Measurements from ENCODE around the gene TSPAN2. TPM values are rescaled to one million over a fixed set of nuclear protein-coding genes. Genes with fewer than 3 reads are reported as not detected.

Gene TSPAN2
- total and polyA plus RNA-seq, 7 donors: 0.46 to 122 (median 61.5) TPM

DNA sequence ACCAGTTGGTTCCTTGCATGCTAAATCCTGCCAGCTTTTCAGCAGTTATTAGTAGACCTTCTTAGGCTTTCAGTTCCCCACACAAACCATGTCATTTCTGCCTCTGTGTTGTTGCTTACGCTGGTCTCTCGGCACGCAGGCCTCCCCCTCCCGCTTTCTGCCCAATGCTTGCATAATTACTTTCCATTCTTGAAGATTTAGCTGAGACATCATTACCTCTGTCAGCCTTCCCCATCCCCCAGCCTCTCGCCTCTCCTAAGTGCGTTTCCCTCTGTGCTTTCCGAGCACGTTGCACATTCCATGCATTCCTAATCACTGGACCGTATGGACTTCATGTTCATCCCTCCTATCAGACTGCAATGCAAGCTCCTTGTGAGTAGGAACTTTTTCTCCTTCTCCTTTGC is 32.9 kb downstream of the TSPAN2 start:
- 72 to 82% methylated on average over 9 of the region's 9 CpGs for WGBS, 2 donors
- no peak overlapping the region for H3K4me3 ChIP-seq
- TF ChIP-seq EP300 (IDR thresholded peaks at IDR 0.05) (no peak), POLR2AphosphoS5 (IDR thresholded peaks at IDR 0.05) (peak in 3 of 4 donors; percentile 7 to 39 (median 25))

DNA sequence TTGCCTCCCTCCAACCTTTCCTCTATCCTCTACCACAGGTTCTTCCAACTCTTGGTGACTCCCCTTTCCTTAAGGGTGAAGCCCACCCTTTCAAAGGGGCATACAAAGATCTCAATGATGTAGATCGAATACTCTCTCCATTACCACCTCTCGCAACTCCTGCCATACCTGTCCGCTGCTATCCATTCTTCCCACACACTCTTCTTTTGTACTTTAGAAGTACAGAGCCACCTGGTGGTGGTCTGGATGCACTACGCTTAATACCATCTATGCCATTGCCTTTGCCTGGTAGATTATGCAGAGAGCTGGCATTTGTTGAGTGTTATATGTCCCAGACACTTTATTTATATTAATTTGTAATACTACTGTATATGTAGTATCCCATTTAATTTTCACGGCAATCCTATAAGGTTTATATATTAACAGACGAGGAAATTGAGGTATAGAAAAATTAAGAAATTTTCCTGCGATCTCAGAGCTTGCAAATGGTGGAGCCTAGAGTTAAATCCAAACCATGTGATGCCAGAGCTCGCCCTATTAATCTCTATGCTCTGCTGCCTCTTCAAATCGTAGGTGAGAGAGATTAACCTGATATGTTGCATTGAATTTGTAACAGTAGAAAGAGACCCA is 36.7 kb downstream of the TSPAN2 start:
- H3K4me1 ChIP-seq: peaks cover 0 to 36% (median 21%) of the 10 kb centered on the region in 4 donors
- H3K27me3 ChIP-seq: no peaks in the 10 kb centered on the region
- no peak overlapping the region for H3K4me3 ChIP-seq
- peaks cover 0 to 57% (median 0%) of the 10 kb centered on the region in 4 donors for H3K36me3 ChIP-seq
- intact Hi-C loops (cut with DNase I): loop anchor here (2.0 to 10.0 kb wide), 3 partner anchors 60 to 298 kb away; partner anchors contain the start of gene CSDE1
- H3K27ac ChIP-seq: peak overlapping the region in 1 of 4 donors; percentile 43
- 35 to 56% methylated on average over 9 of the region's 9 CpGs for WGBS, 2 donors
- H3K9me3 ChIP-seq: no peaks in the 10 kb centered on the region
- no peak for DNase-seq
- TF ChIP-seq, protein P1, sequence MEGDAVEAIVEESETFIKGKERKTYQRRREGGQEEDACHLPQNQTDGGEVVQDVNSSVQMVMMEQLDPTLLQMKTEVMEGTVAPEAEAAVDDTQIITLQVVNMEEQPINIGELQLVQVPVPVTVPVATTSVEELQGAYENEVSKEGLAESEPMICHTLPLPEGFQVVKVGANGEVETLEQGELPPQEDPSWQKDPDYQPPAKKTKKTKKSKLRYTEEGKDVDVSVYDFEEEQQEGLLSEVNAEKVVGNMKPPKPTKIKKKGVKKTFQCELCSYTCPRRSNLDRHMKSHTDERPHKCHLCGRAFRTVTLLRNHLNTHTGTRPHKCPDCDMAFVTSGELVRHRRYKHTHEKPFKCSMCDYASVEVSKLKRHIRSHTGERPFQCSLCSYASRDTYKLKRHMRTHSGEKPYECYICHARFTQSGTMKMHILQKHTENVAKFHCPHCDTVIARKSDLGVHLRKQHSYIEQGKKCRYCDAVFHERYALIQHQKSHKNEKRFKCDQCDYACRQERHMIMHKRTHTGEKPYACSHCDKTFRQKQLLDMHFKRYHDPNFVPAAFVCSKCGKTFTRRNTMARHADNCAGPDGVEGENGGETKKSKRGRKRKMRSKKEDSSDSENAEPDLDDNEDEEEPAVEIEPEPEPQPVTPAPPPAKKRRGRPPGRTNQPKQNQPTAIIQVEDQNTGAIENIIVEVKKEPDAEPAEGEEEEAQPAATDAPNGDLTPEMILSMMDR (IDR thresholded peaks at IDR 0.05): peak; percentile 29 to 81 (median 72)
- no peak for TF ChIP-seq POLR2AphosphoS5 (IDR thresholded peaks at IDR 0.05)

More for the DNA sequence above, 32.9 kb downstream of the TSPAN2 start:
- Histone ChIP-seq H3K9me3 (no peaks in the 10 kb centered on the region), H3K27ac (peak overlapping the region; percentile 48 to 76 (median 70)), H3K36me3 (peaks cover 0 to 60% (median 2%) of the 10 kb centered on the region in 4 donors), H3K27me3 (no peaks in the 10 kb centered on the region), H3K4me1 (peaks cover 0 to 21% (median 11%) of the 10 kb centered on the region in 4 donors)
- DNase-seq: no peak
- intact Hi-C loops (cut with DNase I): loop anchor here (10.0 kb wide), 1 partner anchor 302 kb away; the partner anchor contains the start of gene CSDE1

DNA sequence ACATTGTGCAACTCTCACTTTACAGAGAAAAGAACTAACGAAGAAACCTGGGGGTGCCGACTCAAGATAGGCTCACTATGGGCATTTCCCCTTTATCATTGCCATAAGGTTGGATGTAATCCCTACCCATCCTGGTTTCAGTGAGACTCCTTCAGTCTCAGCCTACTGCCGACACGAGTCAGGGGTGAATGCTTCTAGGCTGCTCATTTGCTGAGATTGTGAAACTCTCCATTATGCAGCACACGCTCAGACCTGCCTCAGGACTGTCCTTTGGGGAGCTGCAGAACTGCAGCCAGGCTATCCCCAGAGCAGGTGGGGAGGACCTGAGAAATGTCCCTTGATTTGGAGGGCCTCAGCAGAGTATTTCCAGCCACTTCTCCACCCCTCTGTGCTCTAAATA is 37.5 kb downstream of the TSPAN2 start:
- TF ChIP-seq POLR2A (IDR thresholded peaks at IDR 0.05) (no peak), EP300 (IDR thresholded peaks at IDR 0.05) (no peak)
- TF ChIP-seq, protein P1 (IDR thresholded peaks at IDR 0.05): no peak
- Histone ChIP-seq H3K4me1 (peaks cover 0 to 29% (median 18%) of the 10 kb centered on the region in 4 donors), H3K27ac (peak overlapping the region in 1 of 4 donors; percentile 43), H3K9me3 (no peaks in the 10 kb centered on the region), H3K4me3 (no peak overlapping the region), H3K27me3 (no peaks in the 10 kb centered on the region), H3K36me3 (peaks cover 0 to 52% (median 1%) of the 10 kb centered on the region in 4 donors)
- DNase-seq: no peak
- 91 to 94% methylated on average over 5 of the region's 5 CpGs for WGBS, 2 donors
- intact Hi-C loops (cut with DNase I): loop anchor here (2.0 to 10.0 kb wide), 3 partner anchors 61 to 297 kb away; partner anchors contain the start of gene CSDE1

DNA sequence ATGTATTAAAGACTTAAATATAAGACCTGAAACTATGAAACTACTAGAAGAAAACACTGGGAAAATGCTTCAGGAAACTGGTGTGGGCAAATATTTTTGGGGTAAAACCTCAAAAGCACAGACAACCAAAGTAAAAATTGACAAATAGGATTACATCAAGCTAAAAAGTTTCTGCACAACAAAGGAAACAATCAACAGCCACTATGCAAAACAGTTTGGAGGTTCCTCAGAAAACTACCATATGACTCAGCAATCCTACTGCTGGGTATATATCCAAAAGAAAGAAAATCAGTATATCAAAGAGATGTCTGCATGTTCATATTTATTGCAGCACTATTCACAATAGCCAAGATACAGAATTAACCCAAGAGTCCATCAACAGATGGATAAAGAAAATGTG is 42.6 kb downstream of the TSPAN2 start:
- no peak overlapping the region for H3K27ac ChIP-seq
- no peak overlapping the region for H3K4me3 ChIP-seq
- intact Hi-C loops (cut with DNase I): no loop called here
- H3K36me3 ChIP-seq: peaks cover 0 to 60% (median 1%) of the 10 kb centered on the region in 4 donors
- DNase-seq: no peak
- H3K4me1 ChIP-seq: peaks cover 0 to 15% (median 9%) of the 10 kb centered on the region in 4 donors
- no peak for TF ChIP-seq POLR2A (IDR thresholded peaks at IDR 0.05)
- TF ChIP-seq EP300 (IDR thresholded peaks at IDR 0.05): no peak
- TF ChIP-seq, protein P1 (IDR thresholded peaks at IDR 0.05): no peak
- no peak for TF ChIP-seq POLR2AphosphoS5 (IDR thresholded peaks at IDR 0.05)
- H3K27me3 ChIP-seq: no peaks in the 10 kb centered on the region
- H3K9me3 ChIP-seq: no peaks in the 10 kb centered on the region

- Histone ChIP-seq H3K27me3 (no peaks in the 10 kb centered on the region), H3K27ac (no peak overlapping the region), H3K36me3 (peaks cover 0 to 48% (median 0%) of the 10 kb centered on the region in 4 donors), H3K4me1 (peaks cover 0 to 23% (median 17%) of the 10 kb centered on the region in 4 donors), H3K9me3 (no peaks in the 10 kb centered on the region), H3K4me3 (no peak overlapping the region)
- DNase-seq: no peak
- TF ChIP-seq, protein P1 (IDR thresholded peaks at IDR 0.05): no peak
- TF ChIP-seq EP300 (IDR thresholded peaks at IDR 0.05): no peak
- no peak for TF ChIP-seq POLR2A (IDR thresholded peaks at IDR 0.05)
- no peak for TF ChIP-seq POLR2AphosphoS5 (IDR thresholded peaks at IDR 0.05)
- intact Hi-C loops (cut with DNase I): no loop called here
Observed at GRCh38 chr1:115041654-115042053, 47.6 kb downstream of the TSPAN2 start.
